Immature natural killer cell (primary cell): ENCODE measurements around the gene HERC3. TPM values are rescaled to one million over a fixed set of nuclear protein-coding genes. Genes with fewer than 3 reads are reported as not detected.

Experiments used
- DNase-seq, 3 donors: peaks; one replicate each; pipeline ENCODE4 v3.0.0; 2022; ENCODE audit warnings: mixed read lengths in 1 of 3
- H3K27ac Mint-ChIP-seq, 6 donors: one replicate each; pipeline ENCODE4 v1.8.0; 2020; ENCODE audit warnings: mixed read lengths in 6 of 6, mild to moderate bottlenecking in 5 of 6, inconsistent platforms in 4 of 6, moderate library complexity in 3 of 6
- H3K27me3 Mint-ChIP-seq, 3 donors: one replicate each; pipeline ENCODE4 v1.8.0; 2020 to 2021; ENCODE audit warnings: low read depth in 3 of 3, mild to moderate bottlenecking in 3 of 3, mixed read lengths in 3 of 3, moderate library complexity in 3 of 3, inconsistent platforms in 1 of 3
- H3K36me3 Mint-ChIP-seq, 3 donors: one replicate each; pipeline ENCODE4 v1.8.0; 2020; ENCODE audit warnings: mixed read lengths in 3 of 3, inconsistent platforms in 2 of 3, mild to moderate bottlenecking in 2 of 3
- H3K4me1 Mint-ChIP-seq, 2 donors: one replicate each; pipeline ENCODE4 v1.8.0; 2020; ENCODE audit warnings: inconsistent platforms in 2 of 2, mild to moderate bottlenecking in 2 of 2, mixed read lengths in 2 of 2, moderate library complexity in 1 of 2
- H3K4me3 Mint-ChIP-seq, 5 donors: one replicate each; pipeline ENCODE4 v1.8.0; 2020; ENCODE audit warnings: mild to moderate bottlenecking in 5 of 5, mixed read lengths in 5 of 5, inconsistent platforms in 3 of 5, moderate library complexity in 3 of 5
- H3K9me3 Mint-ChIP-seq, 6 donors: one replicate each; pipeline ENCODE4 v1.8.0; 2020; ENCODE audit warnings: mild to moderate bottlenecking in 6 of 6, mixed read lengths in 6 of 6, inconsistent platforms in 4 of 6, moderate library complexity in 3 of 6
- polyA plus RNA-seq, 3 donors: library from polyadenylated mRNA; unstranded; fragments of 300-500 nt; fragmentation: Illumina TruSeq; gene quantifications; one replicate each; pipeline ENCODE4 v1.2.3, GENCODE V29; 2021

The HERC3 gene
- polyA plus RNA-seq, 3 donors from 2014 or later = 21.7 to 39.7 (median 32.0) TPM

DNA sequence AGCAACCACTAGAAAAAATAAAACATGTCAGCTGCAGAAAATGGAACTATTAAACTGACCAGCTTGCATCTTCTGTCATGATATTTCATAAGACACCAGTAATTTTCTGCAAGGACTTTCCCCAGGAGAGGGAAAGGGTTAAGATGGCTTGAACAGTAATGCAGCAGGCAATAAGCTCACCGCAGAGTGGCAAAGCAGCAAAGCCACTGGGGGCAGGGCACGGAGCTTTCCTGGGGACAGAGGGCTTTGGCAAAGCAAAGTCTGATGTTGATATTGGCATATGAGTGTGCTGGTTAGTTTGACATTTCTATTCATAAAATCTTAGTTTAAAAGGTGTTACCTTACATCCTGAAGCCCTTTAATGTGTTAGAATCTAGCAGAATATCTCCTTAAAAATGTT, 160.5 kb downstream of the HERC3 start:
- Mint-ChIP-seq H3K4me1 (no peaks in the 10 kb centered on the region), H3K4me3 (no peak overlapping the region), H3K36me3 (peaks cover 19 to 27% (median 21%) of the 10 kb centered on the region in 3 donors), H3K9me3 (no peaks in the 10 kb centered on the region), H3K27ac (no peak overlapping the region), H3K27me3 (peaks cover 0 to 4% (median 0%) of the 10 kb centered on the region in 3 donors)
- no peak for DNase-seq

GRCh38 chr4:88753658-88754571, 161.6 kb downstream of the HERC3 start:
- H3K4me3 Mint-ChIP-seq = no peak overlapping the region
- peaks cover 0 to 4% (median 0%) of the 10 kb centered on the region in 3 donors for H3K27me3 Mint-ChIP-seq
- no peak overlapping the region for H3K27ac Mint-ChIP-seq
- no peaks in the 10 kb centered on the region for H3K4me1 Mint-ChIP-seq
- peaks cover 10 to 28% (median 15%) of the 10 kb centered on the region in 3 donors for H3K36me3 Mint-ChIP-seq
- DNase-seq = no peak
- no peaks in the 10 kb centered on the region for H3K9me3 Mint-ChIP-seq

DNA sequence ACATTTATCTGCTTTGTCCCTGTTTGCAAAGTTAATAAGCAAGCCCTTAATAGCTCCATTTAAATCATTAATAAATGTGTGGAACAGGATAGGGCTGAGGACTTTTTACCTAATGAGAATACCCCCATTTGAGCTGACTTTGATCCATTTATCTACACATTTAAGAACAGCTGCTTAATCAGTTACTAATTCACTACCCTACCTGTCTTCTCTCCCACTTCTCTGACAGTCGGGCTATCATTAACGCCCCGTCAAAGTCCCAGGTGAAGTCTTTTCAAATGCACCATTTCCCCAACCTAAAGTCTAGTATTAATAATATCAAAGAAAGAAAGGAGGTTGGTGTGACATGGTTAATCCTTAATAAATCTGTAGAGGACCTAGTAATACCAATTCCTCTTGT, 162.5 kb downstream of the HERC3 start:
- DNase-seq = no peak
- peak overlapping the region in 1 of 6 donors; percentile 25 for H3K27ac Mint-ChIP-seq
- peaks cover 4 to 22% (median 9%) of the 10 kb centered on the region in 3 donors for H3K36me3 Mint-ChIP-seq
- H3K4me3 Mint-ChIP-seq = no peak overlapping the region
- no peaks in the 10 kb centered on the region for H3K9me3 Mint-ChIP-seq
- peaks cover 0 to 4% (median 0%) of the 10 kb centered on the region in 3 donors for H3K27me3 Mint-ChIP-seq
- no peaks in the 10 kb centered on the region for H3K4me1 Mint-ChIP-seq

GRCh38 chr4:88755454-88755853, 163.2 kb downstream of the HERC3 start:
- no peaks in the 10 kb centered on the region for H3K9me3 Mint-ChIP-seq
- peaks cover 0 to 2% (median 0%) of the 10 kb centered on the region in 3 donors for H3K27me3 Mint-ChIP-seq
- no peaks in the 10 kb centered on the region for H3K4me1 Mint-ChIP-seq
- H3K4me3 Mint-ChIP-seq = no peak overlapping the region
- H3K36me3 Mint-ChIP-seq = peaks cover 0 to 16% (median 4%) of the 10 kb centered on the region in 3 donors
- no peak for DNase-seq
- H3K27ac Mint-ChIP-seq = no peak overlapping the region

- no peaks in the 10 kb centered on the region for H3K9me3 Mint-ChIP-seq
- H3K4me3 Mint-ChIP-seq = no peak overlapping the region
- peaks cover 2 to 3% of the 10 kb centered on the region in 2 donors for H3K4me1 Mint-ChIP-seq
- H3K27ac Mint-ChIP-seq = no peak overlapping the region
- DNase-seq = no peak
- peaks cover 0 to 2% (median 0%) of the 10 kb centered on the region in 3 donors for H3K27me3 Mint-ChIP-seq
- H3K36me3 Mint-ChIP-seq = peaks cover 0 to 16% (median 4%) of the 10 kb centered on the region in 3 donors
Measured at GRCh38 chr4:88756149-88756548, 163.9 kb downstream of the HERC3 start.

DNA sequence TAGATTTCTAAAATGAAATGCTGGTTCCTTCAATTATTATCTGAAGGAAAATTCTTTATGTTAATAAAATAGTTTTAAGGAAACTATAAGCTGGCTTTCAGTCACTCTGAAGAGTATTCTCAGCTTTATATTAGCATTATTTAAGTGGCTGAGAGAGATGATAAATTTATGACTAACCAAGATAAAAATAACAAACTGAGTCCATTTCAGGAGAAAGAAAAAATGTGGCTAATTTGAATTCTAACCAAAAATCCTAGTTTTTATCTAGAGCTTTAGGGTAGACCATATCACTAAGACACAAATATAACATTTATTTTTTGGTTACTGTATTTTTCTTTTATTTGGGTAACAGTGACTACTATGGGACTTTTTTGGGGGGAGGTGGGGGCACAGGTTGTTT, 164.8 kb downstream of the HERC3 start:
- H3K27me3 Mint-ChIP-seq = peaks cover 0 to 2% (median 0%) of the 10 kb centered on the region in 3 donors
- DNase-seq = no peak
- no peak overlapping the region for H3K27ac Mint-ChIP-seq

DNA sequence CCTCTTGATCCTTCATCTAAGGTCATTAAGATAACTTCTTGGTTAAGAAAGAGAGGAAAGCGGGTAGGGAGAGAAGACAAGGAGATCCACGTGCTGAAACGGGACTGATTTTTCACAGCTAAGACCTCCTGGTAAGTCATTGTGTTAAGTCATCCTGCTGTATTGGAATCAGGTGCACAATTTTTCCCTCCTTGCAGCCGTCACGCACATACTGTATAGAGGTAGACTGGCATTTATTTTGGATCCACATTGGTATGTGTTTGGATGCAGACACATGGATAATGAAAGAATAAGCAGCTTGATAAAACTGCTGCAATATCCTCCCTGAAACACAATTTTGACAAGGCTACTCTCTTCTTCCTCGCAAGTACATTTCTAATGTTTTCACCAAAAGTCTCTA, 165.5 kb downstream of the HERC3 start:
- Mint-ChIP-seq H3K4me3 (no peak overlapping the region), H3K27ac (no peak overlapping the region), H3K9me3 (no peaks in the 10 kb centered on the region), H3K27me3 (no peaks in the 10 kb centered on the region), H3K36me3 (peaks cover 0 to 13% (median 4%) of the 10 kb centered on the region in 3 donors), H3K4me1 (peaks cover 11 to 14% of the 10 kb centered on the region in 2 donors)
- no peak for DNase-seq

More for the DNA sequence above, 164.8 kb downstream of the HERC3 start:
- Mint-ChIP-seq H3K9me3 (no peaks in the 10 kb centered on the region), H3K4me1 (peaks cover 9 to 12% of the 10 kb centered on the region in 2 donors), H3K36me3 (peaks cover 0 to 13% (median 4%) of the 10 kb centered on the region in 3 donors), H3K4me3 (no peak overlapping the region)

Other genes with a start within 250 kb of the HERC3 start
- 10 to 100 TPM in 2 of 3 donors, 1 to 10 TPM in 1; 5.8 to 14.8 (median 13.8) TPM for gene HERC6, start 213.6 kb upstream of the HERC3 start, polyA plus RNA-seq
- 10 to 100 TPM in 2 of 3 donors, 1 to 10 TPM in 1; 9.2 to 12.1 (median 12.1) TPM for gene HERC5, start 135.4 kb upstream of the HERC3 start, polyA plus RNA-seq
- 100 to 1,000 TPM; 267 to 445 (median 321) TPM for gene PYURF, start 68.7 kb upstream of the HERC3 start, polyA plus RNA-seq
- gene NAP1L5, start 105.3 kb downstream of the HERC3 start, polyA plus RNA-seq = 1 to 10 TPM; 4.2 to 7.3 (median 5.4) TPM